Measurements from ENCODE around the gene IAH1.

Gene IAH1

GRCh38 chr2:9480157-9480556, 5.8 kb downstream of the IAH1 start:
- no peak for TF ChIP-seq TSHZ2 (CRISPR knock-in tag; IDR thresholded peaks at IDR 0.05)
- TF ChIP-seq ZNF70 (CRISPR knock-in tag; IDR thresholded peaks at IDR 0.05): no peak
- TF ChIP-seq GLIS3 (CRISPR knock-in tag; IDR thresholded peaks at IDR 0.05): no peak
- no peak for TF ChIP-seq PPARA (CRISPR knock-in tag; IDR thresholded peaks at IDR 0.05; ENCODE audit: borderline replicate concordance)
- TF ChIP-seq ZC3H10 (CRISPR knock-in tag; IDR thresholded peaks at IDR 0.05): no peak
- no peak for TF ChIP-seq ARNTL (CRISPR knock-in tag; IDR thresholded peaks at IDR 0.05; ENCODE audit: borderline replicate concordance, low read depth)
- no peak for TF ChIP-seq ISL1 (CRISPR knock-in tag; IDR thresholded peaks at IDR 0.05)
- no peak for TF ChIP-seq OSR1 (CRISPR knock-in tag; IDR thresholded peaks at IDR 0.05)
- TF ChIP-seq ZFP3 (CRISPR knock-in tag; IDR thresholded peaks at IDR 0.05): no peak
- TF ChIP-seq ZFP30 (CRISPR knock-in tag; IDR thresholded peaks at IDR 0.05): no peak
- TF ChIP-seq, protein P1, sequence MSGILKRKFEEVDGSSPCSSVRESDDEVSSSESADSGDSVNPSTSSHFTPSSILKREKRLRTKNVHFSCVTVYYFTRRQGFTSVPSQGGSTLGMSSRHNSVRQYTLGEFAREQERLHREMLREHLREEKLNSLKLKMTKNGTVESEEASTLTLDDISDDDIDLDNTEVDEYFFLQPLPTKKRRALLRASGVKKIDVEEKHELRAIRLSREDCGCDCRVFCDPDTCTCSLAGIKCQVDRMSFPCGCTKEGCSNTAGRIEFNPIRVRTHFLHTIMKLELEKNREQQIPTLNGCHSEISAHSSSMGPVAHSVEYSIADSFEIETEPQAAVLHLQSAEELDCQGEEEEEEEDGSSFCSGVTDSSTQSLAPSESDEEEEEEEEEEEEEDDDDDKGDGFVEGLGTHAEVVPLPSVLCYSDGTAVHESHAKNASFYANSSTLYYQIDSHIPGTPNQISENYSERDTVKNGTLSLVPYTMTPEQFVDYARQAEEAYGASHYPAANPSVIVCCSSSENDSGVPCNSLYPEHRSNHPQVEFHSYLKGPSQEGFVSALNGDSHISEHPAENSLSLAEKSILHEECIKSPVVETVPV (CRISPR knock-in tag; IDR thresholded peaks at IDR 0.05): no peak
- TF ChIP-seq TCF4 (CRISPR knock-in tag; IDR thresholded peaks at IDR 0.05; ENCODE audit: borderline replicate concordance): no peak
- TF ChIP-seq, protein P2, sequence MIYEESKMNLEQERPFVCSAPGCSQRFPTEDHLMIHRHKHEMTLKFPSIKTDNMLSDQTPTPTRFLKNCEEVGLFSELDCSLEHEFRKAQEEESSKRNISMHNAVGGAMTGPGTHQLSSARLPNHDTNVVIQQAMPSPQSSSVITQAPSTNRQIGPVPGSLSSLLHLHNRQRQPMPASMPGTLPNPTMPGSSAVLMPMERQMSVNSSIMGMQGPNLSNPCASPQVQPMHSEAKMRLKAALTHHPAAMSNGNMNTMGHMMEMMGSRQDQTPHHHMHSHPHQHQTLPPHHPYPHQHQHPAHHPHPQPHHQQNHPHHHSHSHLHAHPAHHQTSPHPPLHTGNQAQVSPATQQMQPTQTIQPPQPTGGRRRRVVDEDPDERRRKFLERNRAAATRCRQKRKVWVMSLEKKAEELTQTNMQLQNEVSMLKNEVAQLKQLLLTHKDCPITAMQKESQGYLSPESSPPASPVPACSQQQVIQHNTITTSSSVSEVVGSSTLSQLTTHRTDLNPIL (CRISPR knock-in tag; IDR thresholded peaks at IDR 0.05; ENCODE audit: low read depth): no peak
- TF ChIP-seq TOX (CRISPR knock-in tag; IDR thresholded peaks at IDR 0.05; ENCODE audit: borderline replicate concordance): no peak
- TF ChIP-seq ESRRG (CRISPR knock-in tag; IDR thresholded peaks at IDR 0.05): no peak
- no peak for ATAC-seq

- ATAC-seq: no peak
- no peak for TF ChIP-seq ESRRG (CRISPR knock-in tag; IDR thresholded peaks at IDR 0.05)
- TF ChIP-seq BACH2 (CRISPR knock-in tag; IDR thresholded peaks at IDR 0.05; ENCODE audit: borderline replicate concordance): no peak
- TF ChIP-seq ARNTL (CRISPR knock-in tag; IDR thresholded peaks at IDR 0.05; ENCODE audit: borderline replicate concordance, low read depth): no peak
- no peak for TF ChIP-seq TCF4 (CRISPR knock-in tag; IDR thresholded peaks at IDR 0.05; ENCODE audit: borderline replicate concordance)
- no peak for TF ChIP-seq ISL1 (CRISPR knock-in tag; IDR thresholded peaks at IDR 0.05)
- TF ChIP-seq, protein P2 (CRISPR knock-in tag; IDR thresholded peaks at IDR 0.05; ENCODE audit: low read depth): no peak
- no peak for TF ChIP-seq ZFP30 (CRISPR knock-in tag; IDR thresholded peaks at IDR 0.05)
- no peak for TF ChIP-seq TSHZ2 (CRISPR knock-in tag; IDR thresholded peaks at IDR 0.05)
- TF ChIP-seq RARB (CRISPR knock-in tag; IDR thresholded peaks at IDR 0.05): no peak
- TF ChIP-seq CSDC2 (CRISPR knock-in tag; IDR thresholded peaks at IDR 0.05): no peak
- TF ChIP-seq ZNF565 (CRISPR knock-in tag; conservative IDR thresholded peaks at IDR 0.05; ENCODE audit: low read depth): no peak
- TF ChIP-seq ZNF8 (CRISPR knock-in tag; IDR thresholded peaks at IDR 0.05): no peak
- TF ChIP-seq OSR1 (CRISPR knock-in tag; IDR thresholded peaks at IDR 0.05): no peak
- no peak for TF ChIP-seq GLIS3 (CRISPR knock-in tag; IDR thresholded peaks at IDR 0.05)
- TF ChIP-seq PPARA (CRISPR knock-in tag; IDR thresholded peaks at IDR 0.05; ENCODE audit: borderline replicate concordance): no peak
These were observed 8.8 kb downstream of the IAH1 start for GRCh38 chr2:9483107-9483506.

DNA sequence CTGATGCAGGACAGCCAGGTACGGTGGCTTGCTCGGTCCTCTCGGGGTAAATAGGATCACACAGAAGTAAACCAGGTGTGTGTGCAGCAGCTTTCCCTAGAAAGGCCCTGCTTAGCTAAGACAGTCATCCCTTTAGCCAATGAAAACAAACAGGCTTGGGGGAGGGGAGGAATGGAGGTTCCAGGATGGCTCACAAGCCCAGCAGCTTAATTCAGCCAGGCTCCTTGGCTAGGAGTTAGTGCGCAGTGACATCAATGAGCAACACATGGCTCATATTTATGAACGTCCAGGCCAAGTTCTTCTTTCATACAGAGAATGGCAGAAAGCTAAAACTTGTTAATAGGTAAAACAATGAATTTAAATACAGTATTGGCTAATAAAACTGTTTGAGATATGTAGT, 10.2 kb downstream of the IAH1 start:
- ATAC-seq: no peak
- TF ChIP-seq CSDC2 (CRISPR knock-in tag; IDR thresholded peaks at IDR 0.05) (no peak), BACH2 (CRISPR knock-in tag; IDR thresholded peaks at IDR 0.05; ENCODE audit: borderline replicate concordance) (no peak), TCF4 (CRISPR knock-in tag; IDR thresholded peaks at IDR 0.05; ENCODE audit: borderline replicate concordance) (no peak), ISL1 (CRISPR knock-in tag; IDR thresholded peaks at IDR 0.05) (no peak), TSHZ2 (CRISPR knock-in tag; IDR thresholded peaks at IDR 0.05) (no peak), ZNF8 (CRISPR knock-in tag; IDR thresholded peaks at IDR 0.05) (no peak), ZNF70 (CRISPR knock-in tag; IDR thresholded peaks at IDR 0.05) (no peak), ZNF565 (CRISPR knock-in tag; conservative IDR thresholded peaks at IDR 0.05; ENCODE audit: low read depth) (no peak)
- TF ChIP-seq, protein P2 (CRISPR knock-in tag; IDR thresholded peaks at IDR 0.05; ENCODE audit: low read depth): no peak
- TF ChIP-seq, protein P1 (CRISPR knock-in tag; IDR thresholded peaks at IDR 0.05): no peak

Data from SK-N-SH treated with all-trans-retinoic acid at 6 μM for 48 hours (cell line).